Measurements from ENCODE around the gene CAMTA1.
"Not testable (repeated sequence)": the region's sequence is repeated elsewhere in the genome, so short reads cannot be mapped to it uniquely, and the experiment has no call there.

The CAMTA1 gene

DNA sequence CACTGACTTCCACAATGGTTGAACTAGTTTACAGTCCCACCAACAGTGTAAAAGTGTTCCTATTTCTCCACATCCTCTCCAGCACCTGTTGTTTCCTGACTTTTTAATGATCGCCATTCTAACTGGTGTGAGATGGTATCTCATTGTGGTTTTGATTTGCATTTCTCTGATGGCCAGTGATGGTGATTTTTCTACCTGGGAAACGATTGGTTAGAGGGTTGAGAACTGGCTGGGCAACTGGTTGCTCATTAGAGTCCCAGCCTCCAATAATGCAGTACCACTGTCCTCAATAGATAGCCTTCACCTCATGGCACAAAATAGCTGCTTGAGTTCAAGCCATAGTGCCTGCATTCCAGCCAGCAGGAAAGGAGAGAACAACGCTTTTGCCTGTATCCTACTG, 596.5 kb downstream of the CAMTA1 start:
- not testable (repeated sequence) for H3K4me1 ChIP-seq (ENCODE audit: control insufficient read depth in 1 of 2, insufficient read depth in 2 of 2, low read length in 2 of 2); H3K9me3 ChIP-seq (ENCODE audit: control insufficient read depth in 1 of 2, low read length in 2 of 2); H3K27ac ChIP-seq (ENCODE audit: low read length); H3K4me3 ChIP-seq (ENCODE audit: low read depth in 1 of 2, low read length in 2 of 2); H3K27me3 ChIP-seq (ENCODE audit: low read depth, low read length); H3K36me3 ChIP-seq (ENCODE audit: control insufficient read depth in 1 of 2, insufficient read depth in 2 of 2, low read length in 2 of 2)

DNA sequence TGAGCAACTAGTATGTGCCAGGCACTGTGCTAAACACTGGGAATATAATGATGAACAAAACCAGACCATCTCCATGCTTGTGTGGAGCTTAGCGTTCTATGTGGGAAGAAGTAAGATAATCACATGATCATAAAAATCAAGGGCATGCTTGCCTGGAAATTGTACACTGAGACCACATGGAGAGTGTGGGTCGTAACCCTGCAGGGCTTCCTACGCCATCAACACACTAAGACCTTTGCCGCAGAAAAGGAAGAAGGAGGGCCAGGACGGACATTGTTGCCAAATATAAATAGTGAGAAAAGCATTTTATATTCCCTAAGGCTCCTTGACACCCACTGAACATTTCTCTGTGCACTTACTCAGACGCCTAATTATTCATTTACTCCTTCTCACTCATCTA, 597.7 kb downstream of the CAMTA1 start:
- H3K27ac ChIP-seq (ENCODE audit: low read length), result no peak overlapping the region
- peaks cover 1 to 5% of the 10 kb centered on the region in 2 donors for H3K4me1 ChIP-seq (ENCODE audit: control insufficient read depth in 1 of 2, insufficient read depth in 2 of 2, low read length in 2 of 2)
- H3K36me3 ChIP-seq (ENCODE audit: control insufficient read depth in 1 of 2, insufficient read depth in 2 of 2, low read length in 2 of 2), result no peaks in the 10 kb centered on the region
- H3K9me3 ChIP-seq (ENCODE audit: control insufficient read depth in 1 of 2, low read length in 2 of 2), result peaks cover 0 to 4% of the 10 kb centered on the region in 2 donors
- no peaks in the 10 kb centered on the region for H3K27me3 ChIP-seq (ENCODE audit: low read depth, low read length)
- H3K4me3 ChIP-seq (ENCODE audit: low read depth in 1 of 2, low read length in 2 of 2), result no peak overlapping the region

- Histone ChIP-seq H3K27me3 (ENCODE audit: low read depth, low read length) (no peaks in the 10 kb centered on the region), H3K9me3 (ENCODE audit: control insufficient read depth in 1 of 2, low read length in 2 of 2) (peaks cover 0 to 4% of the 10 kb centered on the region in 2 donors), H3K4me3 (ENCODE audit: low read depth in 1 of 2, low read length in 2 of 2) (no peak overlapping the region), H3K4me1 (ENCODE audit: control insufficient read depth in 1 of 2, insufficient read depth in 2 of 2, low read length in 2 of 2) (peaks cover 10% of the 10 kb centered on the region in 2 donors), H3K27ac (ENCODE audit: low read length) (no peak overlapping the region), H3K36me3 (ENCODE audit: control insufficient read depth in 1 of 2, insufficient read depth in 2 of 2, low read length in 2 of 2) (no peaks in the 10 kb centered on the region)
Observed at GRCh38 chr1:7383671-7384520, 598.6 kb downstream of the CAMTA1 start.

- H3K27ac ChIP-seq (ENCODE audit: low read length), result no peak overlapping the region
- peaks cover 0 to 4% of the 10 kb centered on the region in 2 donors for H3K9me3 ChIP-seq (ENCODE audit: control insufficient read depth in 1 of 2, low read length in 2 of 2)
- H3K4me1 ChIP-seq (ENCODE audit: control insufficient read depth in 1 of 2, insufficient read depth in 2 of 2, low read length in 2 of 2), result peaks cover 12 to 18% of the 10 kb centered on the region in 2 donors
Observed at GRCh38 chr1:7384679-7385078, 599.4 kb downstream of the CAMTA1 start.

DNA sequence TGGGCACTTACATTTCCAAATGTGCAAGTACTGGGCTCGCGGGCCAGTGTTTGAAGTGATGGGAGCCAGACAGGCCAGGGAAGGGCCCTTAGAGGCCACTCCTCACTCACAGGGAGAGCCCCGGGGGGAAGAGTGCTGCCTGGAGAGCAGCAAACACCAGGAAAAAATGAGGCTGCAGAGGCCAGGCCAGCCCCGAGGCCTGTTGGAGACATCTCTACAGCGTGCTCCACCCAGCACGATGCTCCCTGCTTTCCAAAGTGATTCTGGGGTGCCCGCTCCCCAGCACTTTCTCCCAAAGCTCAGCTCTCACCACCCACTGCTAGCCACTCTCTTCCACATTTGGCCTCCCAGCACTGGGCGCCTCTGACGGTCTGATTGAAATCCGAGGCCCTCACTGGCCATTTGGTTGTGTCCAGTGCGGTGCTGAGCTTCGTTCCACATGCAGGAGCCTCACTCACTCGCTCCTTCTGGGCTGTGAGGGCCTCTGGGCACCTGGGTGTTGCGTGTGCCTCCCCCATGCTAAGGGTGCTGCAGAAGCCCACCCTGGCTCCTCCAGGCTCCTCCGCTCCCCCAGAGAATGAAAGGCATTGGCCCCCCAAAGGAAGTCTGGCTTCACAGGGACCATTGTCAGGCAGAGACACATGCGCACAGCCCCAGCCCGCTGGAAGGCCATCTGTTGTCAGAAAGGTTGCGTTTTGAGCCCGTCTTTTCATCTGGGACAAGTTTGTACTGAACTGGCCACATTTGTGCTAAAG, 600.4 kb downstream of the CAMTA1 start:
- Histone ChIP-seq H3K4me1 (ENCODE audit: control insufficient read depth in 1 of 2, insufficient read depth in 2 of 2, low read length in 2 of 2) (peaks cover 12 to 27% of the 10 kb centered on the region in 2 donors), H3K9me3 (ENCODE audit: control insufficient read depth in 1 of 2, low read length in 2 of 2) (peaks cover 0 to 4% of the 10 kb centered on the region in 2 donors), H3K36me3 (ENCODE audit: control insufficient read depth in 1 of 2, insufficient read depth in 2 of 2, low read length in 2 of 2) (no peaks in the 10 kb centered on the region), H3K27ac (ENCODE audit: low read length) (no peak overlapping the region), H3K27me3 (ENCODE audit: low read depth, low read length) (no peaks in the 10 kb centered on the region), H3K4me3 (ENCODE audit: low read depth in 1 of 2, low read length in 2 of 2) (no peak overlapping the region)

More at GRCh38 chr1:7384679-7385078, 599.4 kb downstream of the CAMTA1 start:
- H3K27me3 ChIP-seq (ENCODE audit: low read depth, low read length), result no peaks in the 10 kb centered on the region
- no peak overlapping the region for H3K4me3 ChIP-seq (ENCODE audit: low read depth in 1 of 2, low read length in 2 of 2)
- no peaks in the 10 kb centered on the region for H3K36me3 ChIP-seq (ENCODE audit: control insufficient read depth in 1 of 2, insufficient read depth in 2 of 2, low read length in 2 of 2)

GRCh38 chr1:7386226-7387052, 601.2 kb downstream of the CAMTA1 start:
- no peak overlapping the region for H3K27ac ChIP-seq (ENCODE audit: low read length)
- H3K27me3 ChIP-seq (ENCODE audit: low read depth, low read length), result no peaks in the 10 kb centered on the region
- no peaks in the 10 kb centered on the region for H3K36me3 ChIP-seq (ENCODE audit: control insufficient read depth in 1 of 2, insufficient read depth in 2 of 2, low read length in 2 of 2)
- H3K4me3 ChIP-seq (ENCODE audit: low read depth in 1 of 2, low read length in 2 of 2), result no peak overlapping the region
- H3K9me3 ChIP-seq (ENCODE audit: control insufficient read depth in 1 of 2, low read length in 2 of 2), result peaks cover 0 to 4% of the 10 kb centered on the region in 2 donors
- H3K4me1 ChIP-seq (ENCODE audit: control insufficient read depth in 1 of 2, insufficient read depth in 2 of 2, low read length in 2 of 2), result peaks cover 12 to 27% of the 10 kb centered on the region in 2 donors

DNA sequence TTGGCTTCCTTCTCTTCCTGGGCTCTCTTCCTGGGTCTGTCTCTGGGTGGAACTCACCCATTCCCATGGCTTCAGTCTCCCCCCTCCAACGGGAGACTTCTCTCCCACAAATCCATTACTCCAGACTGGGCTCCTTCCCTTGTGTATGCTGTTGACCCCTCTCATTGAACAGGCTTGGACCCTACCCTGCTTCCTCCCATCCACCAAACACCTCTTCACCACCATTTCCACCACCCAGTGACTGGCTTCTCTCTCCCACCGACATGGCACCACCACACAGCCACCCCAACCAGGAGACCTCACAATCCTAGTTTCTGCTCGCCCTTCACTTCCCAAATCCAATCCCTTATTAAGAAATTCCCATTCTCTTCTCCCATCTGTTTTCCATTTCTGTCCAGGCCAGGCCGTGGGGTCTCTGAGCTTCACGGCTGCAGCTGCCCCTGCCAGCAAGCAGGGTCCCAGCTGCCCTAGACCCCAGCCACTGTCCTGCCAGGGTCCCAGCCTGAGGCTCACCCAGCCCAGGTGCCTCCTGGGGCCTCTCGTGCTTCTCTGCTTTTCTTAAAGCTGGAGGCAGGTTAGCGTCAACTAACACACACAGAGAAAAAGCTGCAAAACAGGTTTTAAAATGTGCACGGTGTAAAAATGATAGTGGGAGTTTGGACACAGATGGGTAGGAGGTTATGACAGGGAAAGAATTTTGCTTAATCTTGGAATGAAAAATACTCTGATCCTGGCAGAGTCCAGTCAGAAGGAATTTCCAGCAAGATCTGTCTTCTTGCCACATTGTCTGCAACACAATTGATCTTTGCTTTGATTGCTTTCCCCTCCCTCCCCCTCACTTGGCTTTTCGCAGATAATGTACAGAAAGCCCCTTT, 602.0 kb downstream of the CAMTA1 start:
- no peak overlapping the region for H3K4me3 ChIP-seq (ENCODE audit: low read depth in 1 of 2, low read length in 2 of 2)
- H3K36me3 ChIP-seq (ENCODE audit: control insufficient read depth in 1 of 2, insufficient read depth in 2 of 2, low read length in 2 of 2), result no peaks in the 10 kb centered on the region
- H3K27ac ChIP-seq (ENCODE audit: low read length), result no peak overlapping the region
- H3K4me1 ChIP-seq (ENCODE audit: control insufficient read depth in 1 of 2, insufficient read depth in 2 of 2, low read length in 2 of 2), result peaks cover 12 to 27% of the 10 kb centered on the region in 2 donors
- H3K9me3 ChIP-seq (ENCODE audit: control insufficient read depth in 1 of 2, low read length in 2 of 2), result no peaks in the 10 kb centered on the region
- H3K27me3 ChIP-seq (ENCODE audit: low read depth, low read length), result no peaks in the 10 kb centered on the region

DNA sequence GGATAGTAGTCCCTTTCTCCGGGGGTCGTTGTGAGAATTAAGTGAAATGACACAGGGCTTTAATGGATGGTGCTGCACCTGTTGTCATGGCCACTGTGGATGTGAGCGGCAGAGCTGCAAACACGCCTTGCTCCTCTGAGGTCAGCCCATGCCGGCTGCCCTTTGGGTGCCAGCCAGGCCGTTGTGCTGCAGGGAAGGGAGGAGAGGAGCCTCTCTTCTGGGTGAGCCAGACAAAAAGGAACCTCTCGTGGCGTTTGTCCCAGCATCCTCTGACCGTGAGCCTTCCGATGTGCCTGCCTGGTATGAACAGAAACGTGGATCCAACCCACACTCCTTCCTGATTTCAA, 602.9 kb downstream of the CAMTA1 start:
- Histone ChIP-seq H3K4me1 (ENCODE audit: control insufficient read depth in 1 of 2, insufficient read depth in 2 of 2, low read length in 2 of 2) (peaks cover 12 to 27% of the 10 kb centered on the region in 2 donors), H3K4me3 (ENCODE audit: low read depth in 1 of 2, low read length in 2 of 2) (no peak overlapping the region), H3K27ac (ENCODE audit: low read length) (peak overlapping the region; percentile 23), H3K9me3 (ENCODE audit: control insufficient read depth in 1 of 2, low read length in 2 of 2) (no peaks in the 10 kb centered on the region), H3K27me3 (ENCODE audit: low read depth, low read length) (no peaks in the 10 kb centered on the region), H3K36me3 (ENCODE audit: control insufficient read depth in 1 of 2, insufficient read depth in 2 of 2, low read length in 2 of 2) (no peaks in the 10 kb centered on the region)

DNA sequence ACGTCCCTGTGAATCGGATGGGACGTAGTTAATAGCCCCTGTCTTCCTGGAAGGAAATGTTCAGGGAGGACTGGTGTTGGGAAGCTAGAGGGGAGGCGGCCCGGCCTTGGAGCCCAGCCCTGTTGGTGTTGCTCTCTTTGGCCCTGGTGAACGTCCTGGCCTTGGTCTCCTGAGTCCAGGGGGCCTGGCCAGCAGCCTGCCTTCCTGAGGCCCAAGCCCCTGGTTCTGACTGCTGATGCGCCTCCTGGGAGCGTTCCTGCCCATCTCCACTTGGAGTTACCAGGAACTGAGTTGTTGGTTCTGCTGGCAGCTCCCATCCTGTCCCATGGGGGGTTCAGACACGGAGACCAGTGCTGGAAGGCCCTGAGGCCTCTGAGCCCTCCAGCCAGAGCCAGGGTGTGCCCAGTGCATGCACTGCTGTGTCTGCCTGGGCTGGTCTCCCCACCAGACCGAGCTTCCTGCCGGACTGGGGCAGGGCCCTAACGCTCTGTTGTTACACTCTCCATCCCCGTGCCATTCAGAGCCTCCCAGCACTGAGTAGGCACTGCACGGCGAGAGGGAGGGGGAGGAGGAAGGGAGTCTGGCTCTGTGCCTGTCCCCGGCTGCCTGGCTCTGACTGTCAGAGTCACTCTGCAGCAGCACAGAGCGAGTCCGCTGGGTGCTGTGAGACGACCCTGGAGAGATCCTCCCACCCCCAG, 603.4 kb downstream of the CAMTA1 start:
- no peaks in the 10 kb centered on the region for H3K36me3 ChIP-seq (ENCODE audit: control insufficient read depth in 1 of 2, insufficient read depth in 2 of 2, low read length in 2 of 2)
- H3K4me3 ChIP-seq (ENCODE audit: low read depth in 1 of 2, low read length in 2 of 2), result peak overlapping the region in 1 of 2 donors; percentile 13
- no peaks in the 10 kb centered on the region for H3K27me3 ChIP-seq (ENCODE audit: low read depth, low read length)
- peak overlapping the region; percentile 39 for H3K27ac ChIP-seq (ENCODE audit: low read length)
- peaks cover 12 to 27% of the 10 kb centered on the region in 2 donors for H3K4me1 ChIP-seq (ENCODE audit: control insufficient read depth in 1 of 2, insufficient read depth in 2 of 2, low read length in 2 of 2)
- H3K9me3 ChIP-seq (ENCODE audit: control insufficient read depth in 1 of 2, low read length in 2 of 2), result no peaks in the 10 kb centered on the region

Data from muscle layer of duodenum (tissue), 2 donors.